Measurements from ENCODE around the gene PRKAA2.
"Not testable (repeated sequence)": the region's sequence is repeated elsewhere in the genome, so short reads cannot be mapped to it uniquely, and the experiment has no call there.

PRKAA2 gene

GRCh38 chr1:56644919-56645676 is at the start of gene PRKAA2:
Gene PRKAA2, plus strand, starts transcription at chr1:56645314. Its CDS starts 74 bp downstream, at chr1:56645388.
- DNase-seq, result peak; percentile 54

GRCh38 chr1:56595397-56596191 is 49.5 kb upstream of the PRKAA2 start:
- DNase-seq, result not testable (repeated sequence)

- not testable (repeated sequence) for DNase-seq
Measured at GRCh38 chr1:56610097-56610496, 35.0 kb upstream of the PRKAA2 start.

GRCh38 chr1:56610770-56611169 is 34.3 kb upstream of the PRKAA2 start:
- not testable (repeated sequence) for DNase-seq

DNA sequence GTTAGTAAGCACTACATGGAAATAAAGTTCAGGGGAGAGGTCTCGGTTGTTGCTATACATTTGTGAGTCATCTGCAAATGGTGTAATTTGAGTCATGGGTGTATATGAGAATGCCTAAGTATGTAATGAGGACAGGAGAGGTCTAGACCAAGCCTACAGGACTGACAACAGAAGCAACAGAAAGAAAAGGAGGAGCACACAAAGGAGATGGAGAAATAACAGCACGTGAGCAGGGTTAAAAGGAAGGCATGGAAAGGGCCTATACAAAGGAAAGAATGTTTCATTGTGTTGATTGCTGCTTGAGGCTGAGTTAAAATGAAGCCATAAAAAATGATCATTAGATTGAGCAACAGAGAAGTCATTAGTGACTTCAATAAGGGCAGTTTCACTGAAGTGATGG is 28.0 kb upstream of the PRKAA2 start:
- peak; percentile 21 for DNase-seq

DNA sequence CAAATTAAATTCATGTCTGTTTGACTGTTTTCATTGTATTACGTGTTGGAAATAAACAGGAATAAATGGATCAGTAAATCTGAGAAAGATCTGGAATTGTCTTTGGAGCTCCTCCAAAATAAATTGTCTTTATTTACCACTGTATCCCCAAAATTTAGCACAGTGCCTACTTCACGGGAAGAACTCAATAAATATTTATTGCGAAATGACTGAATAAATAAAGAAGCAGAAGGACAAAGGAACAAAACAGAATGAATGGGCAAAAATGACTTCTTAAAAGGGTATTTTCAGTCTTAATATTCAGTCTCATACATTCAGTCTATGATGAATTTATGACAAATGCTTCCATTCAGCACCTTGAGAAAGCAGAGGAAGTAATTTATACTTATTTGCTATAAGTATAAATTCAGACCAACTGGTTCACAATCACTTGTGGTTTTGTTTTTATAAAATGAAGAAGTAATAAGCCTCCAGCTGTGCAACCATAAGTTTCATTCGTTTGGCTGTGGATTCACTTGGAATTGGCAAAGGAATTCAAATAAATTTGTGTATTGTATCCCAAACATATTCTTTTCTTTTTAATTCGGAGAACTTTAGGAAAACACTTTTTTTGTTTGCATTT is 19.2 kb upstream of the PRKAA2 start:
- no peak for DNase-seq

DNA sequence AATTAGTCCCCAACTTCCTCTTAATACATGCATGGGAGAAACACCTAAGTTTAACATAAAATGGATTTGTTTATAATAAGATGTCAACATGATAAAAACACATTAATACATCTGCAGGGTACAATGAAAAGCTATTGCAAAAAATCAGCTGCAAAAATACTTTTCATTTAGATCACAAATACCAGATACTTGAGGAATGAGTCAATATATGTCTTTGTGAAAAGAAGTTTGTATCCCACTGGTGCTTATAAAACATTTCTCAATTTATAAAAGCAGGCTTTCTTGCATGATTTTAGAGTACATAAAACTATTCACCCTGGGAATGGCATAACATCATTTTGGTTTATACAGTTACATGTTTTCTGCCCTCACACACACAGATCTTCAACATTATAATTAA is 18.6 kb upstream of the PRKAA2 start:
- DNase-seq, result peak; percentile 55

DNA sequence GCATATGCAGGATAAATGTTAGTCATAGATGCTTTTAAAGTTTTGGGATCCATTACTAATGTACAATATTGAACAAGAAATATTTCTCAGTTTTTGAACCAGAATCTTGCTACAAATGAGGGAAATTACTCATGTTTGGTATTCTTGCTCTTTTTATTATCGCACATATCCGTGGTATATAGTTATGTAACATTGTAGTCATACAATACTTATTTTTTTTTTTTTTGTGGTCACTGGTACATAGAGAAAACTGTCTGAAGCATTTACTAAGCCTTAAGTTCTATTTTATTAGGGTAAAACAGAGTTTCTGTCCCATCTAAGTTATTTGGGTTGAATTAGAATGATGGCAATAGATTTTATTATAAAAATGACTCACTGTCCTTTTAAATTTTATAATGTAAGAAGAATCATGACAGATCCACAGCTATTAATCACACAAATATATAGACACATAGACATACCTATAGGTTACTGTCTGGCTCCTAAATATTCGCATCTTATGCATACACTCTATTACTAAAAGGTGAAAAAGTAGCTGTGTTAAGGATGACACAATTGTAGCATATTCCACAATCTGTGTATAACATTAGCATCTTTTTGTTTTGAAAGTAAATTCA is 18.0 kb upstream of the PRKAA2 start:
- DNase-seq, result no peak

DNA sequence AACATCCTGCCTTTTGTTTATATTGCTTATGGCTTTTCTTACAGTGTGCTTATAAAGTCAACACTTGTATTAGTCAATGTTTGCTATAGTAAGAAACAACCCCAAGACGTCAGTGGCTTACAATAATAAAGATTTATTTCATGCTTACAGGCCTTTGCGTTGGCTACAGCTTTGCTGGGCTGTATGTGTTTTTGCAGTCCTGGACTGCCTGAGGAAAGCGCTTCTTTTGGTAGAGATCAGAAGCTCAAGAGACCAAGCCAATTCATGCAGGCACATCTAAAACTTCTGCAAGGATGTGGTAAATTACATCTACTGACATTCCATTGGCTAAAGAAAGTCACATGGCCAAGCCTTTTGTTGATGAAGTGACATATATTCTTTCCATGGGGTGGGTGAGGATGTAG is 17.5 kb upstream of the PRKAA2 start:
- DNase-seq, result peak; percentile 11

GRCh38 chr1:56630786-56631185 is 14.3 kb upstream of the PRKAA2 start:
- DNase-seq, result peak; percentile 7

DNA sequence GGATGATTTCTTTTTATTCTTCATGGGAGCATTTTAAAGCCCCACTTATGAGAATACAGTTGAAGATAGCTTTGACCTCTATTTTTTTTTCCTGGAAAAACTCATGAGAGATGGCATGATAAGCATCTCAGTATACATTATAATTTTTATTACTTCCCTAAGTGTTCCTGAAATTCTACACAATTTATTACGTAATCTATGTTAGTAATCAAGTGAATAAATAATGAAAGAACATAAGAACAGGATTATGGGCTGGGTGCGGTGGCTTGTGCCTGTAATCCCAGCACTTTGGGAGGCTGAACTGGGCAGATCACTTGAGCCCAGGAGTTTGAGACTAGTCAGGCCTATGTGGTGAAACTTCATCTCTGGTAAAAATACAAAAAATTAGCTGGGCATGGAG is 13.2 kb upstream of the PRKAA2 start:
- DNase-seq, result no peak

GRCh38 chr1:56634981-56635380 is 10.1 kb upstream of the PRKAA2 start:
- DNase-seq, result no peak

- no peak for DNase-seq
Measured at GRCh38 chr1:56638248-56638647, 6.9 kb upstream of the PRKAA2 start.

- DNase-seq, result no peak
Measured at GRCh38 chr1:56639211-56639610, 5.9 kb upstream of the PRKAA2 start.

GRCh38 chr1:56643661-56644060 is 1.5 kb upstream of the PRKAA2 start:
- no peak for DNase-seq

DNA sequence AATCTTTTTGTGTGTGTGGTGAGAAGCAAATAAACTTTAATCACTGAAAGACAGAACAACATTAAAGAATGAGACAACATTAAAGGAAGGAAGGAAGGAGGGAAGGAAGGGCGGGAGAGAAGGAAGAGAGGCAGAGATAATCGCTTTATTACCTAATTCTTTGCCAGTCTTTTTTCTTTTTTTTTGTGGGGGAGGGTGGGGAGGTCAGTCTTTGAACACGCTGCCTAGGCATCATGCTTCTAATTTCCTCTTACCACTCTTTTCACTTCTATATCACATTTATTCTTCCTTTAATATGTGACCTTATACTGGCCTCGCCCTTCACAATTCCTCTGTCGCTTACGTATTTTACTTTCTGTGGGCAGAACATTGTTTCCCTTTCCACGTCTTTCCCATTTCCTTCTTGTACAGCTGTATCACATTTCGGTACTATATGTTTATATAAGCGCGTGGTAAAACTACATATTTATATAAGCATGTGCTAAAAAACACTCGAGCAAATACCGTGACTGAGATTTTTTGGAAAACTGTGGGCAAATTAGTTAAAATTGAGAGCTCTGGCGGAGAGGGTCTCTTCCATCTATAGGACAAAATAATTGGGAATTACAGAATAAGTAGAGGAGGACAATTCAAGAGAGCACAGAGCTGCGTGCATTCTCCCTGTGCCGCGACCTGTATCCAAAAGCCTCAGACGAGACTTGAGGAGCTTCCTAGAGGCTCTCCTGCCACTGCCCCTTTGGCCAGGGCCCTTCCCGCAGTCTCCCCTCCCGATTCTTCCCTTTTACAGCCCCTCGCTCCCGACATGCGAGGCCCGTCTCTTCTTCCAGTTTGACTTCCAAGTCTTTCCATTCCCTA is 823 bp upstream of the PRKAA2 start:
- peak; percentile 32 for DNase-seq

- peak; percentile 48 for DNase-seq
Measured at GRCh38 chr1:56645677-56646305, 677 bp downstream of the PRKAA2 start.

GRCh38 chr1:56646611-56647010 is 1.5 kb downstream of the PRKAA2 start:
- DNase-seq, result no peak

GRCh38 chr1:56647106-56647505 is 2.0 kb downstream of the PRKAA2 start:
- no peak for DNase-seq

DNA sequence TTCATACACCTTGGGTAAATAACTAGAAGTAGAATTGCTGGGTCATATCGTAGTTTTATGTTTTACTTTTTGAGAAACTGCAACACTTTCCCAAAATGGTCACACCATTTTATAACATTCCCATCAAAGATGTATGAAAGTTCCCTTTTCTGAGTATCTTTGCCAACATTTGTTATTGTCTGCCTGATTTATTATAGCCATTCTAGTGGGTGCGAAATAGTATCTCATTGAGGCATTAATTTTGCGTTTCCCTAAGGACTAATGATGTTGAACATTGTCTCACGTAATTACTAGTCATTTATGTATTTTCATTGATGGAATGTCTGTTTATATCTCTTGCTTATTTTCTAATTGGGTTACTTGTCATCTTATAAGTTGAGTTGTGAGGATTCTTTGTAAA is 3.4 kb downstream of the PRKAA2 start:
- DNase-seq, result no peak

GRCh38 chr1:56654126-56654923 is 9.2 kb downstream of the PRKAA2 start:
- DNase-seq, result peak; percentile 3
